HG02970 (cell line): ENCODE results near the gene NRAS.

ENCODE experiments used
- ATAC-seq: cut with Tn5 transposase; IDR thresholded peaks from one replicate; pipeline ENCODE4 v1.9.1; 2021; ENCODE audit warnings: mild to moderate bottlenecking, moderate library complexity, moderate number of reproducible peaks; ENCODE audit not compliant: unreplicated experiment, low FRiP score

NRAS gene

DNA sequence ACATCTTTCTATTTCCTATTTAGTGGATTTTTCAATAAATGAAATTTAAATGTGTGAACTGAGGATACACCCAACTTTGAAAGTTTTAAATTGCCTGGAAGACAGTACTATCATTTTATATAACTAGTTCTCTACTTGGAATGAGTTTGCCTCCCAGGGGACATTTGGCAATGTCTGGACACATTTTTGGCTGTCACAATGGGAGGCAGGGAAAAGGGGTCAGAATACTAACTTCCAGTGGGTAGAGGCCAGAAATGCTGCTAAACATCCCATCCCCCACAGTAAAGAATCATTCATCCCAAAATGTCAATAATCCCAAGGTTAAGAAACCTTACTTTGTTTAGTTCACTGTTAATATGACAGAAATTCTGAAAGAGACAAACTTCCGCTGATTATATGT, 13.2 kb upstream of the NRAS start:
- ATAC-seq = no peak

DNA sequence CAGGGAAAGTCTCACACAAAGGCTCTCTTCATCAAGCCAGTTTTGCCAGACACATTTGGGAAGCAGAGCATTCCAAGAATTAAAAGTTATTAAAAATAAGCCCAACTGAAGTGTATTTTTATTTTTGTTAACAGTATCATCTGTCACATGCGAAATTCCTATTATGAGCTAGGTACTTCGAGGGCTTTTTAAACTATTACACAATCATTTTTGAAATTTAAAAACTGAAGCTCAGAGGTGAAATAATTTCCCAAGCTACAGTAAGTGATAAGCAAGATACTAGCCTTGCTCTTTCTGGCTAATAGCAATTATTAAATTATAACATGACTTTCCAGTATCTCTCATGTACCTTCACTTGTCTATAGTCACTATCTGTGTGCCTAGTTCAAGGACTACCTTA, 12.0 kb upstream of the NRAS start:
- ATAC-seq = no peak

DNA sequence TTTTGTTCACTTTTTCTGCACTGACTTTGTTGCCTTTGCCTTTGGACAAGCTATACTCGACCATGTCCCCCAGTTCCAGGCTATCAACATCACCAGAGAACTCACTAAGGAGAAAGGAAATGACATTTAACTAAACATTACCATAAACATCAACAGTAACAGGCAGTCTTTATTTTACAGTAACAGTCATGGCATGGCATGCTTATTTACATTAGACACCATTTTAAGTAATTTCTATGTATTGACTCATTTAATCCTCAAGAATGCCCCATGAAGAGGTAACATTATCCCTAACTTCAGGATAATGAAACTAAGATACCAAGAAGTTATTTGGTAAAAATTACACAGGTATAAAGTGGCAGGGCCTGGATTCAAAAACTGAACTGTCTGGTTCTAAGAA, 8.7 kb upstream of the NRAS start:
- ATAC-seq = no peak

DNA sequence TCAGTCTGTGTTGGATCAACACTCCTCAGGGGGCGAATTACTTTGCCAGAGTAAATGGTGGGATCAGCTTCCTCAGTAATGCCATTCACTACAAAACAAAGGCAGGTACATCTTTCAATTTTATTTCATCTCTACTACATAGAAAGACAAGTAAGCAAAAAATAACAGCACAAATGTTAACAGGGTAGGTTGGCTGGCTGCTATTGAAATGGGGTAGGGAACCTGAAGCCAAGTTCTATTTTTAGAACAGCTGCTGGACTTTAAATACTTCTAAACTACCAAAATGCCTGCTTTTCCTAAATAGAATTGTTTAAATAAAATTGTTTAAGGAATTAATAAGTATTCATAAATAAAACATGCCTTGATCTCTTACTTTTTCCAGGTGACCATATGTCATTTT, 7.3 kb upstream of the NRAS start:
- no peak for ATAC-seq

DNA sequence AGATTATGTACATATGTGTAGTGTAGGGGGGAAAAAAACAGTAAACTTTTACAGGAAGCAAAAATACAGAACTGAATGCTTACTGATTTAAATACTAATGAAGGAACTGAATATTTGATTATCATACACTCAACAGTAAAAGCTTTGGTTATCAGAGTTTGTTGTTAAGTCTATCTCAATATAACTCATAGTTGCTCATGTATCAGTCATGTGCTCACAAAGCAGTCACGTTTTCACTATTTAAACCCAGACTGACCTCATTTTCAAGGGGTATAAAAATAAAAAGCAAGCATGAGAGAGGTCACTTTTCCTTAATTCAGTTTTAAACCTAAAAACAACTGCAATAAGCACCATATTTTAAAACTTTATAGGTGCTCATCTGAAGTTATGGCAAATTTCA, 6.9 kb upstream of the NRAS start:
- ATAC-seq = no peak

DNA sequence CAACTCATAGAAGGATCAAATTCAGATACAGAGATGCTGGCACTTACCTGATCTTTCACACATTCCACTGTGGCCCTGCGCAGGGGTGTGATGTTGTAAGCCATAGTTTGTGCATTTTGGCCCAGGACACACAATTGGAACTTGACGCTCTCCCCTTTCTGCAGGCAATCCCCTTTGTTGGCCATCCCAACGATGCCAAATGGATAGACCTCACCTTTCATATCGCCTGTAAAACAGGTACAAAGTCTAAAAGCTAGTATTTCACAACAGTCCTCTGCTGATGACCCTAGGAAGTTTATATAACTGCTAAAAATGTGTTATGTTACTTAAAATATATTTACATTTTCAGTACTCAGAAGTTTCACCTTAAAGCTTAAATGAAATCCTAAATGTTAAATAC, 3.9 kb upstream of the NRAS start:
- ATAC-seq = no peak

DNA sequence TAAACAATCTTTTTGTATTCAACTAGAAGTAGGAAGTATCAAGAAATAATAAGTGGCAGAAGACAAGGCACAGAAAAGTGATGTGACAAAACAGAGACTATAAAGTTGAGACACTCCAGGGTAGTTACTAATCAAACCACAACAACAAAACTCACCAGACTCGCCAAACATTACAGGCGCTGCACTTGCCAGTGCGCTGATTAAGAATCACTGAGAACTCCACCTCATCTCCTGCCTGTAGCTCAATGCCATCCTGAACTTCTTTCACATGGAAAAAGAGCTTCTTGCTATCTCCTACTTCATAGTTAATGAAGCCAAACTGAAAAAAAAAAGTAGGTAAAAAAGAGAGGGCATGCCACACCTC, 2.8 kb upstream of the NRAS start:
- ATAC-seq = no peak

DNA sequence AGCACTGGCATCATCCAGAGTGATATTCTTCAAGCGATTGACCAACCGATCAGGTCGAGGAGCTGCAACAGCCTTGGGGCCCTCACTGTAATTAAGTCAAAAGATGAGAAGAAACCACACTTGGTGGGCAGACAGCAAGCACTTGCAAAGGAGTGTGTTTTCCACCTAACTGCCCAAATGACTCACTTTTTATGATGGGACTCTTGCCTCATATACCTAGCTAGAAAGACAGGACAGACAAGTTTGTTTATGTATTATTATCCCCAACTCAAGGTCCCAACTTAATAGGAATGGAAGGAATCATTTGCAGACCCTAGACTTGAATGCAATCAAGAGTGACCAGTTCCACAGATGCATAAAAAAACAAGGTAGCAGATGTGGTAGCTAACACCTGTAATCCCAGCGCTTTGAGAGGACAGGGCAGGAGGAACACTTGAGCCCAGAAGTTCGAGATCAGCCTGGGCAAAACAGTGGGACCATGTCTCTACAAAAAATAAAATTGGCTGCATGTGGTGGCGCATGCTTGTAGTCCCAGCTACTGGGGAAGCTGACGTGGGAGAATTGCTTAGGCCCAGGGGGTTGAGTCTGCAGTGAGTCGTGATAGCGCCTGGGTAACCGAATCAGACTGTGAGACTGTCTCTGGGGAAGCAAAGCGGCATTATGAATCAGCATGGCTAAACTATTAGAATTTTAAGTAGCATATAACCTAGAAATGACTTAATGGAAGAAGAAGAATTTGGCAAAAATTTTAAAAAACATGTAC, 2.3 kb upstream of the NRAS start:
- no peak for ATAC-seq

DNA sequence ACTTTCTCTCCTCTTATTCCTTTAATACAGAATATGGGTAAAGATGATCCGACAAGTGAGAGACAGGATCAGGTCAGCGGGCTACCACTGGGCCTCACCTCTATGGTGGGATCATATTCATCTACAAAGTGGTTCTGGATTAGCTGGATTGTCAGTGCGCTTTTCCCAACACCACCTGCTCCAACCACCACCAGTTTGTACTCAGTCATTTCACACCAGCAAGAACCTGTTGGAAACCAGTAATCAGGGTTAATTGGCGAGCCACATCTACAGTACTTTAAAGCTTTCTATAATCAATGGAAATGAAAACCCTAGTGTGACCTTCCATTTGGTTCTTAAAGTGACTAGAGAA, 643 bp downstream of the NRAS start:
- ATAC-seq = no peak

DNA sequence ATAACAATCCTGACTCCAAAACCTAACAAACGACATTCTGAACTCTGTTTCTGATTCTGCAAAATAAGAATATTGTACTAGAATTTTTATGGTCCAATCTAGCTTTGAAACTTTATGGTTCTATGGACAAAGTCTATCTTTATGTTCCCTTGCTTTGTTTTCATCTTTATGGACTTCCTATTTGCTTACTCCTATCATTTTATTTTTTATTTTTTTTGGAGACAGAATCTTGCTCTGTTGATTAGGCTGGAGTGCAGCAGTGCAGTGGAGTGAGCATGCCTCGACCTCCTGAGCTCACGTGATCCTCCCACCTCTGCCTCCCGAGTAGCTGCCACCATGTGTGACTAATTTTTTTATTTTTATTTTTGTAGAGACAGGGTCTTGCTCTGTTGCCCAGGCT, 3.6 kb downstream of the NRAS start:
- no peak for ATAC-seq

DNA sequence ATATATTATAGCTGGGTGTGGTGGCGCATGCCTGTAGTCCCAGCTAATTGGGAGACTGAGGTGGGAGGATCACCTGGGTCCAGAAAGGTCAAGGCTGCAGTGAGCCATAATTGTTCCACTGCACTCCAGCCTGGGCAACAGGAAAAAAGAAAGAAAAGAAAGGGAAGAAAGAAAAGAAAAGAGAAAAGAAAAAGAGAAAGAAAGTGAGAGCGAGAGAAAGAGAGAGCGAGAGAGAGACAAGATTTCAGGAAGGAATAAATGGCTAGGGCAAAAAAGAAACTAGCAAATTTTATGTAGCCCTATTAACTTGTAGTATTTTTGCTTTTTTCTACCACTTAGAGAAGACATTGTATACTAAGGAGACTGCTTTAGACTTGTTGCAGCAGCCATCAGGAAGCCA, 6.2 kb downstream of the NRAS start:
- no peak for ATAC-seq

DNA sequence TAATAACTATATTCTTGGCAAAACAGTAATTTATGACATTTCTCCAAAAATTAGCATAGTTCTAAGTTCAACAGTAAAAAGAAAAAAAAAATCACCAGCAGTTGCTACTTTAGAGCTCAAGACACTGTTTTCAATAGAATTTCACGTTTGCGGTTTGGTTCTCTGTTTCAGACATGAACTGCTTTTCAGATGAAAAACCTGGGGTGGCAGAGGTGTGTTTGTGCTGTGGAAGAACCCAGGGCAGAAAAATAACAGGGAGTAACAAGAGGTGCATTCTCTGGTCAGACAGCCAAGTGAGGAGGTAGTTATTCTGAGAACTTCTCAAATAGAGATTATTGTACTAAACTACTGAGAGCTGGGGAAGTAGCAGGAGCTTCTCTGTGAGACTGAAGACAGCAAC, 9.0 kb downstream of the NRAS start:
- no peak for ATAC-seq

DNA sequence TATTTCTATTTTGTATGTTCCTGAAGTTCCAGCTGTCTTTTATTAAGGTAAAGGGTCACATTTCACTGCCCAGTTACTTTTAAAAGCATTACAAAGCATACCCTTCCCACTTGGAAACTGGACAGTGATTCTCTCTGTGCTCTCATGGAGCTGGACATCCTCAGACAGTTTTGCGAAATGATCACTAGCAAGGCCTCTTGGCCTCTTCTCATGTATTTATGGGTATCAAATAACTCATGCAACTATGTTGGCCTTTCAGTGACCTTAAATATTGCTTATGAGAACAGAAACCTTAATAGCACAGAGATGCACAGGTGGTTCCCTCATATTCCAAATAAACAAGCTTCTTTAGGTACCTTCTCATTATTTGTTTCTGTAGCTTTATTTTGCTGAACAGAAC, 13.3 kb downstream of the NRAS start:
- no peak for ATAC-seq

DNA sequence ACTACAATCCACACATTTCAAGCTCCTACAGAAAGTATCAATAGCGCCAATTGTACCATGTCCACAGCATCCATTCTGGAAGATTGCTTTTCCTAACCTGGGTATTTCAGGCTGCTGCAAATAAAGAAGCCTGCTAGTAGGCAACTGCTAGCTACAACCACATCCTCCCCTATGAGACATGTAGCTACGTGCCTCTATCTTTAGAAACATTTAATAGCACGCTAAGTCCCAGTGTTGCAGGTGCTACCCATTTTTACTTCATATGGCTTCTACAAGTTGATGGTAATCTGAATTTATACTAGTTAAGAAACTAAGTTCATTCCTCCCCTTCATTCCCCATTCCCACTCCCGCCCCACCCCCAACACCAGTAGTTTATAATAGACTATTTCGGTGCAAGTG, 13.8 kb downstream of the NRAS start:
- no peak for ATAC-seq

DNA sequence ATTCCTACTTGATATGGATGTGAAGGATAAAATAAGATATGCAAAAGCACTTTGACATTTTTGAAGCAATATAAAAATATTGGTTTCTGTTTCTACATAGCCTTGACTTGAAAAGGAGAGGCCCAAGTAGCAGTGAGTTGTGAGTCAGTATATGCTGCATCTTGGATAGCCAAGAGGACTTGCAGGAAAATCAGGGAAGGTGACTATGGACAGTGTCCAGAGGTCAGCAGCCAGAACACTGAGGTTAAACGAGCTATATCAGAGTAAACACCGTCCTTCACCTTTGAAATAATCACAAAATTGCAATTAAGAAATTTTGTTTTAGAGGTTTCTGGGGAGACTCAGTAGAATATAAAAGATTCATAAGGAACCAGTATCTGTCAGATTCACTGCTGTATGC, 14.6 kb downstream of the NRAS start:
- no peak for ATAC-seq

DNA sequence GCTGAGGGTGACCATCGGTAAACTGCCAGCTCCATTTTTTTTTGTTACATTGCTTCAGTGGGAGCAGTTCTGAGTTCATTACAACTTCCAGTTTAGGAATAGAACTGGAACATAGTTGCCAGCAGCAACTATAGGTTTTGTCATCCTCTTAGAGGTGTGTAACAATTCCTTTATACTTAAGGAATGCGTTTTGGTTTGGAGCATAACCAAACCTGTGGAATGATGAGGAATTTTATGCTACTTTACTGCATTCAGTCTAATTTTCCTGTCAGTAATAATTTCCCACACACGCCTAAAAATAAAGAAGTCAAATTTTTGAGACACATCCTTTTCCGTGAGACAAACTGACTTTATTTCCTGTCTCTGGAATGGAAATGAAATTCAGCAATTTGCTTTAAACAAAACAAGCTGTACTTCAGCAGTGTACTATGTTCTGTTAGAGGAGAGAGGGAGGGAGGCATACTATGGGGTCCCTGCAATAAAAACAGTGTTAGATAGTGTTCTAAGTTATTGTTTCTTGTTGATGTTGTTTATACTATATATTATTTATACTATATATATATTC, 16.5 kb downstream of the NRAS start:
- no peak for ATAC-seq

DNA sequence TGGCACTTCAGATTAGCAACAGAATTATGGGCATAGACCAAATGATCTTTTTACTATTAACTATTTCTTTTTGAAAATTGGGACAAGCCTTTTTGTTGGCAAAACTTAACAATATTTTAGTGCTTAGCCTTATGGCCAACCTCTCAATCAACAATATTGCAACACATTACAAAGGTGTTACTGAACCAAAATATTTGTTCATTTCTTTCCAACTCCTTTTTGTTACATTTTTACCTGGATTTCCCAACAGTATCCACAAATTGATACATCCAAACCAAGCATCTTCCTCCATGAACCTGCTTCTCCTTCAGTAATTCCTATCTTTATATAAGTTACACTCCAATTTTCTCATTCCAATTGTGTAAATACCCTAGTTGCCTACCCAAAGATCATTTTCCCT, 19.8 kb downstream of the NRAS start:
- ATAC-seq = no peak

DNA sequence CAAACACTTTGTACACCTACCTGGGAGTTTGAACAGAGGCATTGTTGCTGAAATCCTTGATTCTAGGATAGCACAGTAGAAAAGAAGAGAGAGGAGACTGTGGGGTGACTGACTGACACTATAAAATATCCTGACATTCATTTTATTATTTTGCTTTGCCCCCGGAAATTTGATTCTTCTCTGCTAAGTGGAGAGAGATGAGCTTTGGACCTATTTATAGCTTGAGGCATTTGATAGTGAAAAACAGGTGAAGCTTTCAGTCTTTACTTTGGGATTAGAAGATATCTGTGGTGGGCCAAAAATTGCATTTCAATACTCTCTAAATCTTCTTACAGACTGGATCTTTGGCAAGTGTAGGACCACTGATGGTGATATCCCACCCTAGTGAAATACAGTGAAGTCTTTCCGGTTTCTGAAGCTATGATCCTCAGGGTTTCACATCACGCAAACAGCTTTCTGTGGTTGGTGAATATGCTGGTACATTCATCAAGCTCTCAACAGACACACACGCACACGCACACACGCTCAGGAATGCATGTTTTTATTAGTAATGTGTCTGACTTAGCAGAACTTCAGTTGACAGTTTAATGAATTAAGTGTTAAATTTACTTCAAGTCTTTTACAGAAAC, 21.0 kb downstream of the NRAS start, which contains the start of gene AMPD1:
AMPD1 (minus strand) TSS at position 117 of the 629 bp plus-strand sequence; CDS start at position 42, 75 bp downstream.
- ATAC-seq = no peak

DNA sequence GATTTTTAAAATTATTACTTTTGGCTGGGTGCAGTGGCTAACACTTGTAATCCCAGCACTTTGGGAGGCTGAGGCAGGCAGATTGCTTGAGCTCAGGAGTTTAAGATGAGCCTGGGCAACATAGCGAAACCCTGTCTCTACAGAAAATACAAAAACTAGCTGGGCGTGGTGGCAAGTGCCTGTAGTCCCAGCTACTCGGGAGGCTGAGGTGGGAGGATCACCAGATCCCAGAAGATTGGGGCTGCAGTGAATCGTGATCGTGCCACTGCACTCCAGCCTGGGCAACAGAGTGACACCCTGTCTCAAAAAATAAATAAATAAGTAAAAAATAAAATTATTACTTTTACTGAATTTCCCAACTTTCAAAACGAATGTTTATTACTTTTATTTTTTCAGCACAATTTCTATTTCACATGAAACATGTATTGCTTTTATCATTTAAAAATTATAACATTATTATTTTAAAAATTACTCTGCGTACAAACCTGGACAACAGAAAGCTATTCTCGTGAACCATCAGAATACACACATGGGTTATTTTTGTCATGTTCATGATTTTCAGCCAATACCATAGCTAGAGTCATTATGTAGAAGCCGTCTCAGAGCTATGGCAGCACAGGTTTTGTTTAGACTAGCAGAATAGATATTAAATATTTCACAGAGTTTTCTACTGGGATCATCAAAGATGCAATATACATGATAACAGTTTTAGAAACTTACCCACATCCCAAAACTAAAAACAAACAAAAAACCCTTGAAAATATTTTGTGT, 21.8 kb downstream of the NRAS start:
- no peak for ATAC-seq

DNA sequence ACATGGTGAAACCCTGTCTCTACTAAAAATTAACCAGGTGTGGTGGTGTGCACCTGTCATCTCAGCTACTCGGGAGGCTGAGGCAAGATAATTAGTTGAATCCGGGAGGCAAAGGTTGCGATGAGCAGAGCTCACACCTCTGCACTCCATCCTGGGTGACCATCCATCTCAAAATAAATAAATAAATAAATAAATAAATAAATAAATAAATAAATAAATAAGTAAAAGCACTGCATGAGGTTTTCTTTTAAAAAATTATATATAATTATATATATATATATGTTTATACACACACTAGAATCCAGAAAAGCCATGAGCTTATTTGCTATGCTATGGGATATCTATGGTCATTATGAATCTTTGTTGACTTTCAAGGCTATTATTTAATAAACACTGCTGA, 23.6 kb downstream of the NRAS start:
- ATAC-seq = no peak

DNA sequence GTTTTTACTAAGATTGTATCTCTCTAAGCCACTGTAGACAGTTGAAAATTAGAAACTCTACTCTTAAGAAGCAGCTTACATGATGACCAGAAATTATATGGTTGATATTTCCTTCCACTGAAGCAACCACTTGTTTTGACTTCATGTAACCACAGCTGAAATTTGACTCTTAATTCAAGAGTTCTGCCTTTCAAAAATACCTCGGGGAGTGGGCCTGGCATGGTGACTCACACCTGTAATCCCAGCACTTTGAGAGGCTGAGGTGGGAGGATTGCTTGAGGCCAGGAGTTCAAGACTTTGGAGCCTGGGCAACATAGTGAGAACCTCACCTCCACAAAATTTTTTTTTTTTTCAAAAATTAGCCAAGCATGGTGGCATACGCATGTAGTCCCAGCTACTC, 25.5 kb downstream of the NRAS start:
- no peak for ATAC-seq
